Progenitor cell of endocrine pancreas (in vitro differentiated cells): ENCODE data around the gene CCDC172. TPM values are rescaled to one million over a fixed set of nuclear protein-coding genes. Genes with fewer than 3 reads are reported as not detected.

ENCODE experiments used
- DNase-seq: peaks from one replicate; pipeline ENCODE4 v3.0.0; 2021; ENCODE audit warnings: low spot score; ENCODE audit not compliant: unreplicated experiment
- H3K27ac Mint-ChIP-seq: 2 replicates; pipeline ENCODE4 v1.8.0; 2021; ENCODE audit warnings: mild to moderate bottlenecking, moderate library complexity, mixed read lengths
- H3K27me3 Mint-ChIP-seq: 2 replicates; pipeline ENCODE4 v1.8.0; 2021; ENCODE audit warnings: mixed read lengths
- H3K36me3 Mint-ChIP-seq: 2 replicates; pipeline ENCODE4 v1.8.0; 2022; ENCODE audit warnings: mixed read lengths; ENCODE audit not compliant: insufficient read depth
- H3K4me1 Mint-ChIP-seq: 2 replicates; pipeline ENCODE4 v1.8.0; 2021; ENCODE audit warnings: low read depth, mixed read lengths
- H3K4me3 Mint-ChIP-seq: 2 replicates; pipeline ENCODE4 v1.8.0; 2021; ENCODE audit warnings: low read depth, mild to moderate bottlenecking, moderate library complexity, mixed read lengths
- H3K9me3 Mint-ChIP-seq: 2 replicates; pipeline ENCODE4 v1.8.0; 2021; ENCODE audit warnings: low read depth, mixed read lengths
- long read RNA-seq: library from polyadenylated mRNA; unstranded; transcript quantifications from one replicate; pipeline ENCODE4 v2.0.0, GENCODE V29; 2020
- total RNA-seq: library from RNA; stranded (reverse); gene quantifications from 2 replicates; pipeline ENCODE4 v1.2.1, GENCODE V29; 2021
- TF ChIP-seq, protein P1 (sequence below): fragments of 200-600 bp; sonication (generic); IDR thresholded peaks from one replicate; pipeline ENCODE4 v1.5.0; 2021; ENCODE audit warnings: antibody characterized with exemption, mild to moderate bottlenecking; ENCODE audit not compliant: unreplicated experiment

The CCDC172 gene, protein sequence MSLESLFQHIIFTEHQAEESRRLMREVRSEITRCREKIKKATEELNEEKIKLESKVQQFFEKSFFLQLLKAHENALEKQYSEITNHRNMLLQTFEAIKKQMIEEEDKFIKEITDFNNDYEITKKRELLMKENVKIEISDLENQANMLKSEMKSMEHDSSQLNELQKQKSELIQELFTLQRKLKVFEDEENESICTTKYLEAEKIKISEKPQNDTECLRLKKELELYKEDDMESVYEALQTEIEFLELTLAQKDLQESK
- not detected in 2 replicates for total RNA-seq
- long read RNA-seq: 0 reads

DNA sequence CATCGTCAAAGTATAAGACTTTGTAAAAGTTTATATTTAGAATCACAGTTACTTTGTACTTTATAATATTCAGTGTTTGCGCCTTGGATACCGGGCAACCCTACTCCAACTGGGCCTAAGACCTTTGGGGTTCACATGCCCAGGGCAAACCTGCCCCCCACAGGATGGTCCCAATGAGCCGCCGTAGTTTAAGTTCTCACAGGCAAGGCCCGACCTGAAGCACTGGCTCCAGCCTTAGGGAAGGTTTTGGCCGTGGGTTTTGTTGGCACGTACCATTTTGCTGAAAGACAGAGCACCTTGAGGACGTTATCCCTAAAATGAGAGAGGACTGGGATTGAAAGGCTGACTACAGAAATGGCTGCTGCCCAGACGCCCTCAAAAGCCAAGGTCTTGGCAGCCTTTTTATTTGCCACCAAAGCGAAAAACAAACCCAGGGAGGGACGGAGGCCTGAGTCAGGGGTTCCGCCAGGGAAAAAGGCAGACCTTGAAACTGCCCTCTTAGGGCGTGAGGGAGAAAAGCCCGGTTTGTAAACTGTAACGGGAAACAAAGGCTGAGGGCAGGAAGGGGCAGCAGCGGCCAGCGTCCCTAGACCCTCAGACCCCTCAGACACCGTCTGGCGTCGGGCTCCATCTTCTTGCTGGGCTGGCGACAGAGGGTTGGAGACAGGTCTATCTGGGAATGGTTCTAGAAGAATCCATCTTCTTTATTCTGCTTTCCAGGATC lies at the start of gene CCDC172:
TSS of gene CCDC172 (plus strand) at position 222 of the 724 bp plus-strand sequence. CDS start 564 bp downstream, outside the sequence.
- H3K4me1 Mint-ChIP-seq: no peaks in the 10 kb centered on the region
- no peaks in the 10 kb centered on the region for H3K36me3 Mint-ChIP-seq
- H3K27me3 Mint-ChIP-seq: peaks cover 20% of the 10 kb centered on the region
- H3K4me3 Mint-ChIP-seq: no peak within 1 kb of the TSS
- no peak within 1 kb of the TSS for H3K27ac Mint-ChIP-seq
- TF ChIP-seq, protein P1, sequence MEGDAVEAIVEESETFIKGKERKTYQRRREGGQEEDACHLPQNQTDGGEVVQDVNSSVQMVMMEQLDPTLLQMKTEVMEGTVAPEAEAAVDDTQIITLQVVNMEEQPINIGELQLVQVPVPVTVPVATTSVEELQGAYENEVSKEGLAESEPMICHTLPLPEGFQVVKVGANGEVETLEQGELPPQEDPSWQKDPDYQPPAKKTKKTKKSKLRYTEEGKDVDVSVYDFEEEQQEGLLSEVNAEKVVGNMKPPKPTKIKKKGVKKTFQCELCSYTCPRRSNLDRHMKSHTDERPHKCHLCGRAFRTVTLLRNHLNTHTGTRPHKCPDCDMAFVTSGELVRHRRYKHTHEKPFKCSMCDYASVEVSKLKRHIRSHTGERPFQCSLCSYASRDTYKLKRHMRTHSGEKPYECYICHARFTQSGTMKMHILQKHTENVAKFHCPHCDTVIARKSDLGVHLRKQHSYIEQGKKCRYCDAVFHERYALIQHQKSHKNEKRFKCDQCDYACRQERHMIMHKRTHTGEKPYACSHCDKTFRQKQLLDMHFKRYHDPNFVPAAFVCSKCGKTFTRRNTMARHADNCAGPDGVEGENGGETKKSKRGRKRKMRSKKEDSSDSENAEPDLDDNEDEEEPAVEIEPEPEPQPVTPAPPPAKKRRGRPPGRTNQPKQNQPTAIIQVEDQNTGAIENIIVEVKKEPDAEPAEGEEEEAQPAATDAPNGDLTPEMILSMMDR: no peak
- no peak for DNase-seq
- no peaks in the 10 kb centered on the region for H3K9me3 Mint-ChIP-seq

DNA sequence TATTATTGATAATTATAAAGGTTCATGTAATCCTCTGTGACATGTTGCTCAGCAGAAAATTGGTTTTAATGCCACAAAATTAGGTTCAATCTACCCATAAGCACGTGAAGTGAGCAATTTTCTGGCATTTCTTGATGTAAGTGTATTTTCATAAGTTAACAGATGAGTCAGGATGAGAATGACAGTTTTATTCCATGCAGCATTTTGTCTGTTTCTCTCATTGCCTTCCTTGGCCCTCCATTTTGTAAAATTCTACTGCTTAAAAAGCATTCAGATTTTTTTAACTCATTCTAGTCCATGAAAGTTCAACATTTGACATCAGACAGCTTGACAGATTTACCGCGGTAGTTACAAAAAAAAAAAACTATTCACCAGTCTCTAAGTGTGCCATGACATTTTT lies 47.3 kb upstream of the CCDC172 start:
- TF ChIP-seq, protein P1: no peak
- peaks cover 11% of the 10 kb centered on the region for H3K4me1 Mint-ChIP-seq
- no peak overlapping the region for H3K27ac Mint-ChIP-seq
- DNase-seq: no peak
- H3K4me3 Mint-ChIP-seq: no peak overlapping the region
- no peaks in the 10 kb centered on the region for H3K9me3 Mint-ChIP-seq
- H3K27me3 Mint-ChIP-seq: peaks cover 31% of the 10 kb centered on the region
- no peaks in the 10 kb centered on the region for H3K36me3 Mint-ChIP-seq

DNA sequence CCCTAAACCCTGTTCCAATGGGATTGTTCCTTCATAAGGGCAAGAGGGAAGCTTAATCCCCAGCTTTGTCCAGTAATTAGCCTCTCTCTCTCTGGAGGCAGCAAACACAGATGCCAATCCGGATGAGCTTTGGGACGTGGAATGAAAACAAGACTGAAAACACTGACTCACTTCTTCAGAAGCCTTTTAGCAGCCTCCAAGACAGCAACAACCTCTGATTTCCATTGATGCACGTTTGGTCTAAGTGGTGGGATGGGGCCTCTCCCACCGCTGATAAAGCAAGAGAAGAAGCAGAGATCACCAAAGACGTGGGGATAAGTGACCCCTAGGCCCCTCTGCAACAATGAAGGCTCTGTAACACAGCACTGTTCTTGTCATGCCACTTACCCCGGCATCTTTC lies 45.4 kb upstream of the CCDC172 start:
- Mint-ChIP-seq H3K27me3 (peaks cover 27% of the 10 kb centered on the region), H3K4me3 (no peak overlapping the region), H3K4me1 (peaks cover 8% of the 10 kb centered on the region), H3K27ac (no peak overlapping the region), H3K9me3 (no peaks in the 10 kb centered on the region), H3K36me3 (no peaks in the 10 kb centered on the region)
- DNase-seq: no peak
- TF ChIP-seq, protein P1: no peak

DNA sequence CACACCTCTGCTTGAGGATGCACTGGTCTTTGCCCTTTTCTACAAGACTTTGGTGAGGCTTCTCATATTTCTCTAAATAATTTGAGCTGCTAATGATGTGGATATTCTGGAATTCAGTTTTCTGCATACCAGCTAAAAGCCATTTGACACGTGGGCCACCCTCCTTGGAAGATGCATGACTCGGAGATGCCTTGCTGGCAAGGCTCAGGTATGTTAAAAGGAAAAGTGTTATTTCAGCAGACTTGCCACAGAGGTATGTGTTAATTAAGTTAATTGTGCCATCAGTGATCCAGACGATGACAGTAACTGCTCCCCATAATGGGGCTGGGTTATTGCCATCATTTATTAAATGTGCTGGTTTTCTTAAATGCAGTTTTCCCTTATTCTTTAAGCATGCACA lies 42.5 kb upstream of the CCDC172 start:
- no peaks in the 10 kb centered on the region for H3K9me3 Mint-ChIP-seq
- no peak overlapping the region for H3K27ac Mint-ChIP-seq
- peaks cover 11% of the 10 kb centered on the region for H3K27me3 Mint-ChIP-seq
- peaks cover 2% of the 10 kb centered on the region for H3K4me1 Mint-ChIP-seq
- TF ChIP-seq, protein P1: no peak
- no peak overlapping the region for H3K4me3 Mint-ChIP-seq
- DNase-seq: no peak
- H3K36me3 Mint-ChIP-seq: no peaks in the 10 kb centered on the region

DNA sequence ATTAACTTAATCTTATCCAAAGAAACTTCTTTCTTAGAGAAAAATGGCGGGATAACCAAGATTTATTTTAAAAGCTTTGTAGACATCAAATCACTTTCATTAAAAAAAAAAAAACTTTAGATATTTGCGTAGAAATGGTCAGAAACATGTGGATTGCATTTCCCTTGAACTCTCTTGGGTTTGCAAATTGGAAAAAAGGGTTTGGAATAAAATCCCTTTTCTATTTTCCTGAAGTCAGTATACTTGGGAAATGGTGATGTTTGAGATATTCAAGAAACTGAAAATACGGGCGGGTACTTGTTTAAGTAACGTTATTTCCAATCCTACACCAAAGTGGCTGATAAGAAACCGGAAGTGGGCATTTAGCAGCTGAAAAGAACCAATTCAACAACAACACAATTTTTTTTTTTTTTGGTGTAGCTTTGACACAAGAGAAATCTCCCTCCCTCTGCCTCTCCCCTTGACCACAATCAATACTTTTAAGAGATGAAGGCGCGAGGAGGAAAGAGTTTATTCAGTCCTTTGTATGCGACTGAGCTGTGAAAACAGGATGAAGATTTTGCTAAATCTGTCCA lies 37.5 kb upstream of the CCDC172 start:
- DNase-seq: no peak
- Mint-ChIP-seq H3K27me3 (peaks cover 11% of the 10 kb centered on the region), H3K4me3 (no peak overlapping the region), H3K36me3 (no peaks in the 10 kb centered on the region), H3K27ac (no peak overlapping the region), H3K4me1 (peaks cover 4% of the 10 kb centered on the region), H3K9me3 (no peaks in the 10 kb centered on the region)
- TF ChIP-seq, protein P1: no peak
